Measurements from ENCODE around the gene KRTAP4-3.
"Not testable (repeated sequence)": the region's sequence is repeated elsewhere in the genome, so short reads cannot be mapped to it uniquely, and the experiment has no call there.

DNA sequence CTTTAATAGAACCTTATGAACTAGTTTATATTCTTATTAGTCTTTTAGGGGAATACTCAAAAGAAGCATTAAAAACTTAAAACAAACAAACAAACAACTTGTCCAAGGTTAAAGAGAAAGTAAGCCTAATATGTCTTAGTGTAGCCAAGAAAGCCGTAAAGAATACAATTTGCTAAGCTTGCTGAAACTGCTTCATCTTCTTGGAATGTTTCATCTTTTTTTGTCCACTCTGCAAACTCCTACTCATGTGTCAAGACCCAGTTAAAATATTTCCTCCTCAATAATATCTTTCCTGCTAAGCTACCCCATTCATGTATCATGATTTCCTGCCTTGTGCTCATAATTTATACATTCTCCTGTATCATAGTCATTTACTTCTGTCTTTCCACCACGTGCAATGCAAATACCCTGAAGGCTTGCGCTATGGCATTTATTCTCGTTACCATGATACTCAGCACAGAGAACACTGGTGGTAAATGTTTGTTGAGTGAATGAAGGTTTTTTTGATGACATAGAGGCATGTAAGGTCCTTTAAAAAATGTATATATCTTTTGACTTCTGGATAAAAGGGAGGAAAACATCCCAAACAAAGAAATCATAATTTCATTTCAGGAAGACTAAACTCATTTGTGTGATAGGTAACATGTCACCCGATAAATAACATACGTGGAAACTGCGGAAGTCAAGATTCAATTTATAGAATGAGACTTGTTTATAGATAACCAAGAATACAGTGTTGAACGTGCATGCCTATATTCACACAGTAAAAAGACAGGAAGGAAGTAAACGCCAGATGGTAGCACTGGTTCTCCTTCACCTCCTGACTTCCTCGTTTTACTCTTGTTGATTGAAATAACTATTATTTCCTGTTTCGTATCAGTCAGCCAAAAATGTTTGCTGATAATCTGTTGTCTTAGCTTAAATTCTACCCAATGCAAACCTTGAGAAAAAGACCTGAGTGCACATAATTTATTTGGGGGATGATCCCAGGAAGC, 48.0 kb downstream of the KRTAP4-3 start:
- TF ChIP-seq EZH2 (IDR thresholded peaks at IDR 0.05; ENCODE audit: borderline replicate concordance, low read depth, low read length, severe bottlenecking) = not testable (repeated sequence)
- TF ChIP-seq, protein P1, sequence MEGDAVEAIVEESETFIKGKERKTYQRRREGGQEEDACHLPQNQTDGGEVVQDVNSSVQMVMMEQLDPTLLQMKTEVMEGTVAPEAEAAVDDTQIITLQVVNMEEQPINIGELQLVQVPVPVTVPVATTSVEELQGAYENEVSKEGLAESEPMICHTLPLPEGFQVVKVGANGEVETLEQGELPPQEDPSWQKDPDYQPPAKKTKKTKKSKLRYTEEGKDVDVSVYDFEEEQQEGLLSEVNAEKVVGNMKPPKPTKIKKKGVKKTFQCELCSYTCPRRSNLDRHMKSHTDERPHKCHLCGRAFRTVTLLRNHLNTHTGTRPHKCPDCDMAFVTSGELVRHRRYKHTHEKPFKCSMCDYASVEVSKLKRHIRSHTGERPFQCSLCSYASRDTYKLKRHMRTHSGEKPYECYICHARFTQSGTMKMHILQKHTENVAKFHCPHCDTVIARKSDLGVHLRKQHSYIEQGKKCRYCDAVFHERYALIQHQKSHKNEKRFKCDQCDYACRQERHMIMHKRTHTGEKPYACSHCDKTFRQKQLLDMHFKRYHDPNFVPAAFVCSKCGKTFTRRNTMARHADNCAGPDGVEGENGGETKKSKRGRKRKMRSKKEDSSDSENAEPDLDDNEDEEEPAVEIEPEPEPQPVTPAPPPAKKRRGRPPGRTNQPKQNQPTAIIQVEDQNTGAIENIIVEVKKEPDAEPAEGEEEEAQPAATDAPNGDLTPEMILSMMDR (IDR thresholded peaks at IDR 0.05; ENCODE audit: borderline replicate concordance, extremely low read depth, low read length, poor library complexity, severe bottlenecking) = not testable (repeated sequence)
